ENCODE measurements around the gene CLTA.
"Not testable (repeated sequence)": the region's sequence is repeated elsewhere in the genome, so short reads cannot be mapped to it uniquely, and the experiment has no call there.

CLTA gene

DNA sequence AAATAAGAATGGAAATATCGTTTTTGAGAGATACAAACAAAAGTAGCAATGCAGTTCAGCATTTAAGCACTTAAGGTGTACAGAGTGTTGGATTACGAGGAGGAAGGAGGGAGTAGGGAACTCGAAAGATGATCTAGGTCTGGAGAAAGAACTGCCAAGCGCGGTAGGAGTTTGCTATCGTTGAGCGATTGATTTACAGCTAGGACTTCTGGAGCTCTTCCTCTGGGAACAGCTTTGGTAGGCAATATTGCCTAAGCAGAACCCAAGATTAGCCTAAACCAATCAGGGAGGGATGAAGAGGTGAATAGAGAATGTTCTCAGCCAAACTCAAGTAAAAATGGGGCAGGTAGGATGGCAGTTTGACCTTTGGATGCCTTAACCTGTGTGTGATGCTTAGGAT lies 965 bp downstream of the CLTA start:
- DNase-seq: no peak

DNA sequence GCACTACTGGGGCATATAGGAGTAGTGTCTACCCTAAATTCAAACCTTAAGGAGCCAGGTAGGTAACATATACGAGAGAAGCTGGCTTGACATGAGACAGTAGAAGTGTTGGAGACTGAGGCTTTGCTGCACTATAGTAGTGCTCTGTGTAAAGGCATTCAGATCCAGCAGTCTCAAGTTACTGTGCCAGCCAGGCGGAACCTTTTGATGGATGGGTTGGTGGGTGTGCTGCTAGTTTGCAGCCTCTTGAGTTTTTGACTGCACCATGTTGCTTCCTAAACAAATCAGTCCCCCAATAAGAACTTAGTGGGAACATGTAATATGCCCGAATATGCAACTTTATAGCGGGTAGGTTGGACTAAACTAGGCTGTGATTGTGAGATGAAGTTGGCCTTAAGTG lies 1.5 kb downstream of the CLTA start:
- DNase-seq: no peak

DNA sequence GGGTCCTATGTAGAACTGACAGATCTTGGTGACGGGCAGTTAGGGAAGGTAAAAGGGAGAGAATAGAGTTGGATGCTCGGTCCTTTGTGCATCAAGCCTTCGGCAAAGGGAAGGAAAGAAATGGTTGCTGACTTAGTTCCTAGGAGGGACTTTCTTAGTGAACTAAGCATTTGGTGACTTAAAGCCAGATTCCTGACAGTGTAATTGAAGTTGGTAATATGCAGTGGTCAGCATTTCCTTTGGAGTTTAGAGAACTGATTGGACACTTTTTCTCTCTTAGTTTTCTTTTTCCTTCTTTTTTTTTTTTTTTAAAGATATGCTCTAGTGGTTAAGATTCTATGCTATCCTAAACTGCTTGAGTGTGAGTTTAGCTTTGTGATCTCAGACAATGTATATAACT lies 2.3 kb downstream of the CLTA start:
- no peak for DNase-seq

DNA sequence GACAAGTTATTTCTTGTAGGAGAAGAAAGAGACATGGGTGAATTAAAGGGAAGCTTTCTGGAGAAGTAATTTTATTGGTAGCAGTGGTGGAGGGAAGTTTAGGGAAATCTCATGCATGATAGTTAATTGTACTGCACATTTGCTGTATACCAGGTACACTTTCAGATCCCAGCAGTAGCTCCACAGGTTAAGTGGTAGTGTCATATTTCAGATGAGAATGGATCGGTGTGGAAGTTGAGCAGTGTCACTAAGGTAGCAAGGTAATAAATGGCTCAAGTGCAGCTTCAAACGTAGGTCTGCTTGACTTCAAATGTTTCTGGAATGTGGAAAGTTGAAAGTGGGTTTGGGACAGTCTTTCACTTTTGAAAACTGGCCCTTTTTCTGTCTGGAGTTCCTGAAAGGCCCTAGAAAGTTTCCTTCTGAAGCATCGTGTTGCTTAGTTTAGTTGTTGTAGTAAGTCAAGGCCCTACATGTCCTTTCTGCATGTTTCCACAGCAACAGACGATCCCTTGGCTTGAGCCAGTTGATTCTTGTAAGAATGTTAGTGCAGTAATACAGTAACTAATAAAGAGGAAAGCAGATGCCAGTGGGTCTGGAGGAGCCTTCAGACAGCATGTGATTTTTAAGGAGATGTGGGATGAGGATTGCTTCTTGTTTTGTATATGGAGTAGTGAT lies 3.7 kb downstream of the CLTA start:
- no peak for DNase-seq

DNA sequence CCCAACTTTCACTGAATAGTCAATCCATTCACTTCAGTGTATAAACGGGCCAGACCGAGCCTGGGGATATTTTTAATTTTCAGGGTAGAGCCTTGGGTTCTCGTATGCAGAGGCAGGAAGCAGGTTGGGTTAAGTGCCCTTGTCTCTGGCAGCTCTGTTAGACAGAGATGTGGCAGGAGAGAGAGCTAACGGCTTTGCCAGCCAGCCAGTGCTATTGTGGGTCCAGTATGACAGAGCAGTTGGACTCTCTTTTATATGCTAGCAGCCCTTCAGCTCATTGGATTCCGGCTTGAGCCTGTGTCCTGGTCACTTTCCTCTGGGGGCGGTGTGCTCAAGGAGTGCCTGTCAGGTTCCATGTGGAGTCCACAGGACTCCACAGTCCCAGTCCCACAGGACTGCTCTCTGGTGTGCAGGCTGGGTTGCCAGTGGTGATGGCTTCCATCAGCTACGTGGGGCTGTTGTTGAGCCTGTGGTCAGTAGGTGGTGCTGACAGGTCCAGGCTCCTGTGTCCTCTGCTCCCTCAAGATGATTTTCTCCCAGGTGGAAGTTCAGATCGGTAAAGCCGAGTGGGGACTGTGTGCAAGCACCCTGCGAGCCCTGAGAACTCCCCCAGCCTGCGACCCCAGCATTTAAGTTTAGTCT lies 14.3 kb downstream of the CLTA start:
- DNase-seq: no peak

DNA sequence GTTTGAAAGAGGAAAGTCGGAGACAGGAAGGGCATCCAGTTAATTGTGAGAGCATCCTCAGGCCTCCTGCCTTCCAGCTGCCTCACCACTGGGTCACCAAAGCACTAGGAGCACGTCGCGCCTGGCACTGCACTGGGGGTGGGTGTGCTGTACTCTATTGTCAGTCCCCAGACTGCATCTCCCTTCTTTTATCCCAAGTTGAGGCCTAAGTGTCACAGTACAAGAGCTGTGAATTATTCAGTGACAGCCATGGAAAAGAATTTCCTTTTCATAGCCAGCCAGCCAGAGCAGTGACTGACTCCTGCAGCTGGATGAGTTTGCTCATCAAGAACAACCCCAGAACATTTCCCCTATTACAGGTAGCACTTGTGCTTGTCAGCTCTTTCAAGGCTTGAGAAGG lies 16.3 kb downstream of the CLTA start:
- DNase-seq: no peak

DNA sequence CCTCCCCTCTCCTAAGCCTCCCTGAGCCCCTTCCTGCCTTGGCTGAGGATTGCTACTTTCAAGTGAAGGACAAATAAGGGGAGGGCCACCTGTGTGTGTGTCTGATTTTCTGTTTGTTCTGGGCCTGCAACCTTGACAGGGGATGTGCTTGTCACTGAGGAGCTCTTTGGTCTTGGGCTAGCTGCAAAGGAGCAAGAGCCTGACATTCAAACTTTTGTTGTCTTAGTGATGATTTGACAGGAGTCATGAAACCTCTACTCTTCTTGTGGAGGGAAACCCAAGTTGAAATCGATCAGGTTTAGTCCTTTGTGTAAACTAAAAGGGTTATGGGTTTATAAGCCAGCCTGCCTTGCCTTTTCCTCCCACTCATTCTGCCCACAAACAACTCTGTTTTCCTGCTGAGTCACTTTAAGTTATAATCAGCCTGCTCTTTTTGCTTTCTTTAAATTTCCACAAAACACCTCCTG lies 16.9 kb downstream of the CLTA start:
- DNase-seq: no peak

DNA sequence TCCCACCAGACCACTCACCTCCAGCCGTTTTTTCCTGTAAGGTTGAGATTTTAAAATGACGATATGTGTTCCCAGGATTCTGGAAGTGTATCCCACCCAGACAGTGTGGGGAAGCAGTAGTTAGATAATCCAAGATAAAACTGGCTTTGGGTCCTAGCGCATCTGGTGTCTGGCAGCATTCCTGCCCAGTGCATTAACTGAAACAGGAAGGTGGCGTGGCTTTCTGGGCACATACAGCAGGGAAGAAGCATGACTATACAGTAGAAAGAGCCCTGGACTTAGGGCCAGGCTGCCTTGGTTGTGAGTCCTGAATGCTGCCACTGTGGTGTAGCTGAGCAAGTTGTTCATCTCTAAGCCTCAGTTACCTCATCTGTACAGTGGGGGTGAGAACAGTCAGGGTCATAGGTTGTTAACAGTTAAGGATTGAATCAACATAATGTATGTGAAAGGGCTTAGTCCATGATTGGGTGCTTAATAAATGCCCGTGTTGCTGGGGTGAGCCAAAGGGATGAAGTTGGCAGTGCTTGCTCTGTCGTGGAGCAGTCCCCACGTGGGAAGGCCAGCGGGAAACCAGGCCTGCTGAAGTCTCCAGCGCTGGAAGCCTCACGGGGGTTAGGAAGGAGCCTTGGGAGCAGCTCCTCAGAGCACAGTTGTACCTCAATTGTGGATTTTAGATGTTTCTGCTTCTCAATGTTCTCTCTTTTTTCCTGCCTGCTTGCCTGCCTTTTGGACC lies 18.0 kb downstream of the CLTA start:
- DNase-seq: no peak

DNA sequence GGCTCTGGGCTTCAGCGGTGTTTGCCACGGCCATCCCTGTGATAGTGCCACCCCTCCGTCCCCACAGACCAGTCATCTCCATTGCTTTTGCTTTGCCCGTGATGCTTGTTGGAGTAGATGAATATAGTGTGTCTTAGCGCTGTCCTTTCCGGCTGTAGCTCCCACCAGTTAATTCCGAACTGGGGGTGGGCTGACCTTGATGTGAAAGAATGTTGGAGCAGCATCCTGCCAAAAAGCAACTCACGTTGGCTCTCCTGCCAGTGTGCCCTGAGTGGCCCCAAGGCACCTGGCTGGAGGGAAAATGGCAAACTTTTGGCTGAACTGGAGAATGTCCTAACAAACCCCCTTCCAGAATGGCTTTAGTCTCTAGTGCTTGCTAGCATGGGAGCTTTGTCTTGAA lies 20.0 kb downstream of the CLTA start:
- DNase-seq: no peak

DNA sequence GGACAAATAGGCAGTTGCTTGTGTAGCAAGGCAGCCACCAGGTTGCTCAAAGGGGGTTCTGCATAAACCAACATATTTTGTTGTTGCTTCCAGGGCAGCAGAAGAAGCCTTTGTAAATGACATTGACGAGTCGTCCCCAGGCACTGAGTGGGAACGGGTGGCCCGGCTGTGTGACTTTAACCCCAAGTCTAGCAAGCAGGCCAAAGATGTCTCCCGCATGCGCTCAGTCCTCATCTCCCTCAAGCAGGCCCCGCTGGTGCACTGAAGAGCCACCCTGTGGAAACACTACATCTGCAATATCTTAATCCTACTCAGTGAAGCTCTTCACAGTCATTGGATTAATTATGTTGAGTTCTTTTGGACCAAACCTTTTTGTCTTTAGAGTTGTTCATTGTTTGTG lies 20.8 kb downstream of the CLTA start:
- DNase-seq: no peak

DNA sequence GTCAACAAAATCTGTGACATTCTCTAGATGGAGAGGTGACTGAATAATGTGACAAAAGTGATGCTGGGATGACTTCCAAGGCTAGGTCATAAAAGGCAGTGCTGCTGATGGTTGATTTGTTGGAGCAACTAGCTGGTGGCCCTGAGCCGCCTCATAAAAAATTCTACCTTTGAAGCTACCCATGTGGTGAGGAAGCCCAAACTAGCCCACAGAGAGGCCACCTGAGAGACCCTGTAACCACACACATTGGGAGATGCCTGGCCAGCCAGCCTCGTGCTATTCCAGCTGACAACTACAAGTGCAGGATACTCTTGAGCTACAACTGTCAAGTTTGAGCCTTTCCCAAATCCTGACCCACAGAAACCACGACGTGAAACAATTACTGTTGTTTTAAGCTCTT lies 22.7 kb downstream of the CLTA start:
- no peak for DNase-seq

DNA sequence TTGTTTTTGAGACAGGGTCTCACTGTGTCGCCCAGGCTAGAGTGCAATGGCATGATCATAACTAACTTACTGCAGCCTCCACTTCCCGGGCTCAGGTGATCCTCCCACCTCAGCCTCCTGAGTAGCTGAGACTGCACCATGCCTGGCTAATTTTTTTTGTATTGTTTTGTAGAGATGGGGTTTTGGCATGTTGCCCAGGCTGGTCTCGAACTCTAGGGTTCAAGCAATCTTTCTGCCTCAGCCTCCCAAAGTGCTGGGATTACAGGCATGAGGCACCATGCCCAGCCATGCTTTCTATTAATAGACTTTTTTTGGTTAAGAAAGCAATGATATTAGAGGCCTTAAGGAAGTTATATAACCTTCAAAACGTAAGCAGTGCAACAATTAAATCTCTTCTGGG lies 23.3 kb downstream of the CLTA start:
- DNase-seq: no peak

DNA sequence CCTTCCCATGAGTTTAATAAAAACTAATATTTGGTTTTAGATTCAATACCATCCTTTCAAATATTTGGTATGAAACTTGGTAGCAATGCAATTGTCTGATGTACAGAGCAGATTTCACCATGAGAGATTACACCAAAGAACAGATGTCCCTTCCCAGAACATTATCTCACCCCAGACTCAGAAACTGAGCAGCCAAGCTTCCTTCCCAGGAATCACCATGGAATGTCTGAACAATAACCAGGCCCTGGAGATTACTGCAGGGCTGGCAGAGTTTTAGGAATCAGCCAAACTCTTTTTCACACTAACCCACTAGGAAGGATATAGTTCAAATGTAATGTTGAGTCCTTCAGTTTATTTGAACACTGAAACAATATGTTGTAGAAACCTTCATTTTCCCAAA lies 23.9 kb downstream of the CLTA start:
- no peak for DNase-seq

DNA sequence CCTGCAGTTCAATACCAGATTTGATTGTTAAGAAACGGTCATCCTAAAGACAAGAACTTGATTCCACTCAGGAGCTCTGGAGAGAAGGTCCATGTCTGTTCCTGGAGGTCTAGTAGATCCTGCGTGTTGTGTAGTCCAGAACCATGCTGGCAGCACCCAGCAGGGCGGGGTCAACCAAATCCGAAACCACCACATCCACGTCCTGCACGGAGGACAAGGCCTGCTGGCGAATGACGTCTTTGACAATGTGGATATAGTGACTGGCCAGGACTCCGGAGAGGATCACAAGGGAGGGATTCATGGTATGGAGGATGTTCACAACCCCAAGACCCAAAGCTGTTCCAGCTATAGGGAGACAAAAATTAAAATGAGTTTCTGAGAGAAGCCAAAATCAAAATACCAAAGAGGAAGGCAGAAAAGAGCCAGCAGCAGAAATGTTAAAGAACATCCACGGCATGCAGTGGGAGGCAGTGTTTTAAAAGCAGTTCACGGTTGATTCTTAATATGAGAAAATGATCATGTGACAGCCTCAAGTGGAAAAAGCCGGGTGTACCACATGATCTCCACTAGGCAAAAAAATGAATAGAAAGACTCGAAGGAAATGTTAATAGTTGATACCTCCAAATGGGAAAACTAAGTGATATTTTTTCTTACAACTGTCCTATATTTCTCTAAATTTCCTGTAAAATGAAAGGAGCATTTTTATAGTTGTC lies 26.7 kb downstream of the CLTA start:
- no peak for DNase-seq

DNA sequence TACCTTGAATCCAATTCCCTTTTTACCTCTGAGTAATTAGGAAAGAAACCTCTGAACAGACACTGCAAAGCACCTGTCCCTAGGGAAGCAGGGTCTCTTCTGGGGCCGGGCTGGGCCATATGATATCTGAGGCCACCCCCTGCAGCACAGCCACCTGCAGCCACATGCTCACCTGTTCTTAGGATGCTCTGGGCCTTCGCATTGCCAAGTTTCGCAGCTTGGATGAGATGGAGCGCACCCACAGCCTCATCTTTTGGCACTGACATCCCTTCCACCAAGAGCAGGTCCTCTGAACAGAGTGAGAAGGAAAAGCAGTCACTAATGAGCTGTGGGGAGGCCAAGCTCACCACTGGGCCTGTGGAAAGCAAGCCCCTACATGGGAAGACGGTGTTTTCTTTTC lies 27.3 kb downstream of the CLTA start:
- DNase-seq: no peak

DNA sequence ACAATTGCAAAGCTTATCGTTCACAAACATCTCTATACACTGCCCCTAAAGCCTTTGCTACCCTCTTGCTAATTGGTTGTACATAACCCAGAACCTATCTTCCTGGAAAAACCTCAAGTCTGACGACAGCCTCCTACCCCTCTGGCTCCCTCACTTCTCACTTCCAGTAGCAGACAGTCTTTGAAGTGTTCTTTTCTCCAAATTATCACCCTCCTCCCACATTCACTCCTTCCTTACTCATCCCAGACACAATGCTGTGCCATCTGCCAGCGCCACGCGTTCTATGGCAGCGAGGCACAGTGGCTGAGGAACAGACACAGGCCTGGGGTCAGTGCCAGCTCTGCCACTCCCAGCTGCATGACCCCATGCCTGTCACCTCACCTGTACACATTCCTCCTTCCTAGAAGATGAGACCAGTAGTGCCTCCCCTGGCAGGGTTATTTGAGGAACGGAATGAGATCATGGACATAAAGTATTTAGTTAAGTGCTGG lies 27.7 kb downstream of the CLTA start:
- no peak for DNase-seq

DNA sequence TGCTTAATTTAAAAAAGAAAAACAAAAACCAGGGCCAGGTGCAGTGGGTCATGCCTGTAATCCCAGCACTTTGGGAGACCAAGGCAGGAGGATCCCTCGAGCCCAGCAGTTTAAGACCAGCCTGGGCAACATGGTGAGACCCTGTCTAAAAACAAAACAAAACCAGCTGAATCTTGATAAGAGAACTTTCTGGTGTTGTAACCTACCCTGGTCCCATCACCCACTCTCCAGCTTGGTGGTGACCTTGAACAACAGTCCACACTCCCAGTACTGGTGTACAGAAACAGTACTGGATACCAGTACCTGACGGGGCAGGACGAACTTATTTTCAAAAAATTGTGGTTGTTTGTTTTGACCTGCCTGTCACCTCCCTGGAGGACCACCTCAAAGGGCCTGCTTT lies 30.9 kb downstream of the CLTA start:
- no peak for DNase-seq

DNA sequence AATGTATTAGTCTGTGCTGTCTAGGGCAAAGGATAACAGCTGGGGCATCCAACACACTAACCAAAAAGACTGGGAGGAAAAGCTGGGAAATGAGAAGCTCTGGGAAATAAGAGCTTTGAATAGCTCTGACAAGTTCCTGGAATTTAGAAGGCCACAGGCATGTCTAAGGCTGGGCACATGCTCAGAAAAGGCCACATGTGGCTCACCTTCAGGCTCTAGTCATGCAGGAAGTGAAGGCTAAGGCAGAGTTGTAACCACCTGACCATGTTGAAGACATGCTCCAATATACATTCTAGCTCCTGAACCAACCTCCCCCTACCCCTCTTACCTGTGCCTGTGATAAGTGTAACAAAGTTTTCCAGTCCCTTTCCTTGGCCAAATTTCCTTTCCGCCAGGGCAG lies 31.7 kb downstream of the CLTA start:
- DNase-seq: no peak

DNA sequence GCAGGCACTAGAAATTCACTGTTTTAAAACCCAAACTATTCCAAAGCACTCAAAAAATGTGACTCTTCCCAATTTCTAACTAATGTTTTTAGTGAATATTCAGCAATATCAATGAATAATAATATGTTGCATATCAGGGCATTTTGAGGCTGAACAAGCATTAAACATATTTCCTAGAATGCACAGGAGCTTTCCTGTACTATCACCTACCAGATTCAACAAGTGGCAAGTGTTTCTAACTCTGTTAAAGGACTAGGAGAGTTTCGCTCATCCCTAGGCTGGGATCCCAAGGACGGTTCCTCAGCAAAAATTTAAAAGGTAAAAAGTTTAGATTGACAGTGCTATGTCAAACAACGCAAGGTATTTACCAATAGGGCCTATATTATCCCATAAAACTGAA lies 46.5 kb downstream of the CLTA start:
- DNase-seq: no peak

DNA sequence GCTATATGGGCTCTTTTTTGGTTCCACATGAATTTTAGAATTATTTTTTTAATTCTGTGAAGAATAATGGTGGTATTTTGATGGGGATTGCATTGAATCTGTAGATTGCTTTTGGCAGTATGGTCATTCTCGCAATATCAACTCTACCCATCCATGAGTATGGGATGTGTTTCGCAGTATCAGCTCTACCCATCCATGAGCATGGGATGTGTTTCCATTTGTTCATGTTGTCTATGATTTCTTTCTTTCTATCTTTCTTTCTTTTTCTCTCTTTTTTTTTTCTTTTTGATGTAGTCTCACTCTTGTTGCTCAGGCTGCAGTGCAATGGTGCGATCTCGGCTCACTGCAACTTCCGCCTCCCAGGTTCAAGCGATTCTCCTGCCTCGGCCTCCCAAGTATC lies 48.5 kb downstream of the CLTA start:
- DNase-seq: not testable (repeated sequence)

DNA sequence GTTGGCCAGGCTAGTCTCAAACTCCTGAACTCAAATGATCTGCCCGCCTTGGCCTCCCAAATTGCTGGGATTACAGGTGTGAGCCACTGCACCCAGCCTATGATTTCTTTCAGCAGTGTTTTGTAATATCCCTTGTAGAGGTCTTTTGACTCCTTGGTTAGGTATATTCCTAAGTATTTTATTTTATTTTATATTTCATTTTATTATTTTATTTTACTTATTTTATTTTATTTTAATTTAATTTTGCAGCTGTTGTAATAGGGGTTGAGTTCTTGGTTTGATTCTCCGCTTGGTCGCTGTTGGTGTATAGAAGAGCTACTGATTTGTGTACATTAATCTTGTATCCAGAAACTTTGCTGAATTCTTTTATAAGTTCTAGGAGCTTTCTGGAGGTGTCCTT lies 49.0 kb downstream of the CLTA start:
- not testable (repeated sequence) for DNase-seq

DNA sequence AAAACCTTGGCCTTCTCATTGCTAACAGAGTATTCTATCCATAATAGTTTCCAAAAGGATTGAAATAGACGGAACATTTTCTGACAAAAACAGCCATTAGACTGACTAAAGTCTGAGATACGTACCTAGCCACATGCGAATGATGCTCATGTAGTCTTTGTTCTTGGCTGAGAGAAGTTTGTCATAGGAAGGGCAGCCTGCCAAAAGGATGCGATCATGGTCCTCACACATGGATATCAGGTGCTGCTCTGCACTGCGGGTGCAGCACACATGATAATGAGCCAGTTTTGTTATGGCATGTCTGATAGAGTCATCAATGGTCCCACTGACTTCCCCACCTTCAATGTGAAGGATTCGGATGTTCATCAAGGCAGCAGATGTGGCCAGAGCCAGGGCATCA lies 55.2 kb downstream of the CLTA start:
- no peak for DNase-seq

DNA sequence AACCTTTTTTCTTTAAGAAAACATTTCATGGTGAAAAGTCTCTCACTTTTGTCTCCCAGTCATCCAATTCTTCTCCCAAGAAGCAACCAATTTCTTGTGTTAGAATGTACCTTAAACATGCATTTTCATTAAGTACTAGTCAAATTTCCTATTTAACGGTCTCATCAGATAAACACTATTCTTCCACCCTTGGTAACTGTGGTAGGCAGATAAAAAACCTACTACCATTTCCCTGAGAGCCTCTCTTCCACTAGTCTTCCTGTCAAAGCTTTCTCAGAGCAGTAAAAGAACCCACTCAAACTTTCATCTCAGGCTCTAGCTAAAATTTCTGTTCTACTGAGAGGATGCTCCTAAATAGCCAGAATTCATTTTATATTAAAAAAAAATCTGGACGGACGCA lies 56.6 kb downstream of the CLTA start:
- DNase-seq: no peak

DNA sequence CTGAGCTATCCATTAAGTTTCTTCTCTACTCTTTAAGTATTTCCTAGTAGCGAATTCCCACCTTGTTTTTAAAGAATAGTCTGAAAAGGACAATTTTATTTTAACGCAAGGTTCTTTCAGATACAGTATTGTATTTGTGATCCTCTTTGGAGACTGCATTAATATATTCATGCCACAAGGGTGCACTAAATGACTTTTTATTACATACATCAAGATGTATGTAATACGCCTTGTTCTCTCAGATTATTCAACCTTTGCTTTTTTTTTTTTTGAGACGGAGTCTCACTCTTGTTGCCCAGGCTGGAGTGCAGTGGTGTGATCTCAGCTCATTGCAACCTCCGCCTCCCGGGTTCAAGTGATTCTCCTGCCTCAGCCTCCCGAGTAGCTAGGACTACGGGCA lies 57.3 kb downstream of the CLTA start:
- not testable (repeated sequence) for DNase-seq

All from activated CD8-positive, alpha-beta memory T cell treated with anti-CD3 and anti-CD28 coated beads, Interleukin-2, amount 50 U/mL, for 48 hours (primary cell).